IMR-90 (cell line): ENCODE measurements around the gene LDHB. TPM values are rescaled to one million over a fixed set of nuclear protein-coding genes. Genes with fewer than 3 reads are reported as not detected.

ENCODE experiments used
- ATAC-seq: fragments of 200-7000 bp; cut with Tn5 transposase; 2 replicates; pipeline ENCODE4 v1.9.1; 2020; ENCODE audit warnings: low read depth, mild to moderate bottlenecking, moderate library complexity
- BruUV-seq: library from RNA; stranded (reverse); fragments of 400-500 nt; replicated peaks from 2 replicates; lab custom pipeline; 2021; lab: Mats Ljungman, UMichigan
- CTCF ChIA-PET: fragments of 300-600 bp; formaldehyde crosslinking; extraction: SDS; loops from one replicate; lab custom pipeline; 2021; ENCODE audit warnings: antibody characterized with exemption; lab: Yijun Ruan, JAX
- POLR2A ChIA-PET: fragments of 300-600 bp; sonication (Branson Sonifier 250); formaldehyde crosslinking; loops from one replicate; lab custom pipeline; 2022; ENCODE audit warnings: antibody characterized with exemption; ENCODE audit not compliant: unreplicated experiment; lab: Charles Lee
- DNase-seq: peaks from one replicate; pipeline ENCODE4 v3.0.0; 2013
- H2AFZ ChIP-seq: replicated peaks from 2 replicates; pipeline ENCODE3; 2013; ENCODE audit warnings: low read length, mild to moderate bottlenecking; ENCODE audit not compliant: poor library complexity
- H2AK5ac ChIP-seq: 2 replicates; pipeline ENCODE4 v1.6.1; 2013; ENCODE audit warnings: low read depth, low read length, inconsistent platforms
- H2AK9ac ChIP-seq: replicated peaks from 2 replicates; pipeline ENCODE3; 2013; ENCODE audit warnings: mild to moderate bottlenecking, low read depth, low read length, moderate library complexity; ENCODE audit not compliant: poor library complexity
- H2BK120ac ChIP-seq: 2 replicates; pipeline ENCODE4 v1.6.1; 2013; ENCODE audit warnings: low read depth, low read length, inconsistent platforms
- H2BK15ac ChIP-seq: 3 replicates; pipeline ENCODE4 v1.6.1; 2013; ENCODE audit warnings: low read depth, low read length, inconsistent platforms
- H2BK20ac ChIP-seq: 2 replicates; pipeline ENCODE4 v1.6.1; 2013; ENCODE audit warnings: low read depth, mild to moderate bottlenecking, inconsistent platforms, low read length, moderate library complexity
- H2BK5ac ChIP-seq: 2 replicates; pipeline ENCODE4 v1.6.1; 2013; ENCODE audit warnings: mild to moderate bottlenecking, low read depth, low read length, inconsistent platforms; ENCODE audit not compliant: poor library complexity, severe bottlenecking
- H3K14ac ChIP-seq: replicated peaks from 2 replicates; pipeline ENCODE4 v1.6.1; 2013; ENCODE audit warnings: low read depth, low read length, inconsistent platforms
- H3K18ac ChIP-seq: 2 replicates; pipeline ENCODE4 v1.6.1; 2013; ENCODE audit warnings: low read depth, low read length, control low read depth
- H3K23ac ChIP-seq: 2 replicates; pipeline ENCODE4 v1.6.1; 2013; ENCODE audit warnings: low read depth, low read length, inconsistent platforms
- H3K27ac ChIP-seq: 2 replicates; pipeline ENCODE4 v1.5.1; 2013; ENCODE audit warnings: mild to moderate bottlenecking, control low read depth, low read length; ENCODE audit not compliant: insufficient read depth
- H3K27me3 ChIP-seq: 2 replicates; pipeline ENCODE4 v1.6.1; 2013; ENCODE audit warnings: low read length; ENCODE audit not compliant: control insufficient read depth, insufficient read depth
- H3K36me3 ChIP-seq: 2 replicates; pipeline ENCODE4 v1.6.1; 2013; ENCODE audit warnings: low read length, mixed read lengths; ENCODE audit not compliant: control insufficient read depth, insufficient read depth
- H3K4ac ChIP-seq: 2 replicates; pipeline ENCODE4 v1.6.1; 2013; ENCODE audit warnings: low read depth, low read length, inconsistent platforms
- H3K4me1 ChIP-seq: 2 replicates; pipeline ENCODE4 v1.6.1; 2013; ENCODE audit warnings: low read length, mixed read lengths; ENCODE audit not compliant: control insufficient read depth, insufficient read depth
- H3K4me2 ChIP-seq: 2 replicates; pipeline ENCODE4 v1.6.1; 2013; ENCODE audit warnings: low read depth, mild to moderate bottlenecking, control low read depth, low read length, moderate library complexity
- H3K4me3 ChIP-seq: 2 replicates; pipeline ENCODE4 v1.5.1; 2013; ENCODE audit warnings: low read depth, mild to moderate bottlenecking, control low read depth, low read length, moderate library complexity; ENCODE audit not compliant: insufficient read depth
- H3K56ac ChIP-seq: 2 replicates; pipeline ENCODE4 v1.6.1; 2013; ENCODE audit warnings: low read length, inconsistent platforms; ENCODE audit not compliant: insufficient read depth; ENCODE audit errors: extremely low read depth
- H3K79me1 ChIP-seq, 2 experiments: 2 replicates each; pipeline ENCODE4 v1.6.1; 2013; ENCODE audit warnings: low read length in 2 of 2, inconsistent platforms in 1 of 2, low read depth in 1 of 2
- H3K9ac ChIP-seq: 2 replicates; pipeline ENCODE4 v1.6.1; 2013; ENCODE audit warnings: low read depth, low read length, control low read depth
- H3K9me1 ChIP-seq: 2 replicates; pipeline ENCODE4 v1.6.1; 2013; ENCODE audit warnings: low read length, inconsistent platforms; ENCODE audit not compliant: insufficient read depth
- H3K9me3 ChIP-seq: 2 replicates; pipeline ENCODE4 v1.6.1; 2013; ENCODE audit warnings: low read length; ENCODE audit not compliant: control insufficient read depth, insufficient read depth
- H4K20me1 ChIP-seq: 2 replicates; pipeline ENCODE4 v1.6.1; 2013; ENCODE audit warnings: low read length, inconsistent platforms; ENCODE audit not compliant: insufficient read depth
- H4K5ac ChIP-seq: 2 replicates; pipeline ENCODE4 v1.6.1; 2013; ENCODE audit warnings: mild to moderate bottlenecking, low read depth, low read length, control low read depth
- H4K8ac ChIP-seq, 2 experiments: 2 replicates each; pipeline ENCODE4 v1.6.1; 2013; ENCODE audit warnings: low read depth in 2 of 2, low read length in 2 of 2, control low read depth in 1 of 2, inconsistent platforms in 1 of 2
- H4K91ac ChIP-seq: 2 replicates; pipeline ENCODE4 v1.6.1; 2013; ENCODE audit warnings: low read depth, low read length, inconsistent platforms; ENCODE audit not compliant: insufficient read depth
- CEBPB ChIP-seq: IDR thresholded peaks from 2 replicates; pipeline ENCODE4 v1.6.1; 2012; ENCODE audit warnings: low read depth, low read length, improper control_type of control experiment
- MAFK ChIP-seq: IDR thresholded peaks from 2 replicates; pipeline ENCODE4 v1.6.1; 2012; ENCODE audit warnings: low read depth, low read length, improper control_type of control experiment
- MXI1 ChIP-seq: IDR thresholded peaks from 2 replicates; pipeline ENCODE4 v1.6.1; 2012; ENCODE audit warnings: low read depth, mild to moderate bottlenecking, low read length, moderate library complexity, borderline replicate concordance
- NFE2L2 ChIP-seq: fragments of 150-350 bp; IDR thresholded peaks from 2 replicates; pipeline ENCODE4 v1.6.1; 2016; ENCODE audit warnings: low read depth, mild to moderate bottlenecking, low read length
- POLR2A ChIP-seq: IDR thresholded peaks from 2 replicates; pipeline ENCODE4 v1.6.1; 2012; ENCODE audit warnings: mild to moderate bottlenecking, low read depth, low read length
- RAD21 ChIP-seq: IDR thresholded peaks from 2 replicates; pipeline ENCODE4 v1.6.1; 2012; ENCODE audit warnings: low read length, improper control_type of control experiment
- RCOR1 ChIP-seq: IDR thresholded peaks from 2 replicates; pipeline ENCODE4 v1.6.1; 2012; ENCODE audit warnings: mild to moderate bottlenecking, low read length, improper control_type of control experiment; ENCODE audit not compliant: insufficient replicate concordance
- WGBS, 2 experiments: methylation state at CpG; one replicate each; pipeline versions ENCODE4 v1.1.5 to v1.1.7; 2013; ENCODE audit warnings: missing lambda C conversion rate in 2 of 2; ENCODE audit not compliant: insufficient read length in 1 of 2; ENCODE audit errors: extremely low coverage in 2 of 2; 5-methylcytosine and 5-hydroxymethylcytosine counted together
- dilution Hi-C: fragments of 300-500 bp; cut with HindIII; formaldehyde crosslinking; loops from one replicate; pipeline ENCODE4 v1.14.3; 2018; ENCODE audit warnings: low sequenced_read_pairs; ENCODE audit not compliant: unreplicated experiment
- in situ Hi-C: fragments of 300-500 bp; cut with MboI; formaldehyde crosslinking; loops from 3 replicates; pipeline ENCODE4 v1.14.3; 2019; ENCODE audit warnings: low sequenced_read_pairs, inconsistent platforms, mixed read lengths
- intact Hi-C: fragments of 100-400 bp; cut with micrococcal nuclease; formaldehyde crosslinking; loops from 2 replicates; pipeline ENCODE4 v1.10.0; 2022
- polyA plus RNA-seq, 3 experiments: library from polyadenylated mRNA; depleted of rRNA; stranded (reverse); fragments of >200 nt; gene quantifications; 2 replicates each; pipeline ENCODE4 v1.2.3, GENCODE V29; 2012; ENCODE audit warnings: low replicate concordance in 1 of 3
- total RNA-seq: library from RNA; depleted of rRNA; stranded (reverse); fragments of >200 nt; gene quantifications from 2 replicates; pipeline ENCODE4 v1.2.3, GENCODE V29; 2012

Gene LDHB
- total and polyA plus RNA-seq, 2 of the 4 experiments (the other 2 are of a cell fraction), result 623 to 630 TPM

DNA sequence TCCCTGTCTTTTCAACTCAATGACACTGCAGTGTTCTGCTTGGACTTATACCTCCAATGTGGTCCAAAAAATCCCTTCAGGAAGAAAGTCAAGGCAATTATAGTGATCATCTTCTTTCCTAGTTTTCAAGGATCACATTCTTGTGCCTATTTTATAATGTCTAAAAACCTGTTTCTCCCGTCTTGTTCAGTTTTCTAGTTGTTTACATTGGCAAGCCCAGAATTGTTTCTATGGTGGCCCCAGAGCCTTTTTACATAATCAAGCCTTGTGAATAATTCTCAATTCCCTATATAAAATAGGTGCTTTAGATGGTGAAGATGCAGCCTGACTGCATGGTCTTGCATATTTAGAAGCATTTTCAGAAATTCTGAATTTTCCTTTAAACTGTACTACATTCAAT lies 14.5 kb upstream of the LDHB start:
- no peaks in the 10 kb centered on the region for H4K20me1 ChIP-seq
- intact Hi-C loops, result no loop called here
- BruUV-seq, result no TSS peak

More for the DNA sequence above, 14.5 kb upstream of the LDHB start:
- no peaks in the 10 kb centered on the region for H3K9me3 ChIP-seq
- H2AK5ac ChIP-seq, result no peak overlapping the region
- no peak overlapping the region for H2BK120ac ChIP-seq
- H3K36me3 ChIP-seq, result no peaks in the 10 kb centered on the region
- no peak overlapping the region for H2AFZ ChIP-seq
- H4K5ac ChIP-seq, result no peak overlapping the region
- no peak overlapping the region for H2BK5ac ChIP-seq
- no peak overlapping the region for H4K8ac ChIP-seq
- POLR2A ChIA-PET, result interaction anchor here (0.6 kb wide), 1 partner anchor 186 kb away, joined by 9 read pairs; no protein-coding TSS in a partner anchor
- TF ChIP-seq MAFK (no peak), MXI1 (no peak), RCOR1 (no peak), RAD21 (no peak), NFE2L2 (no peak), CEBPB (no peak), POLR2A (no peak)
- CTCF ChIA-PET, result no interaction called here
- no peaks in the 10 kb centered on the region for H3K4me1 ChIP-seq
- no peak overlapping the region for H3K14ac ChIP-seq
- in situ Hi-C loops (loop anchor here (10.0 kb wide), 1 partner anchor 67 kb away; the partner anchor contains the start of gene GYS2), dilution Hi-C loops (no loop called here)
- no peak overlapping the region for H2BK20ac ChIP-seq
- WGBS, 2 experiments, result no CpG with 5 or more reads among the region's 1 CpG
- no peak overlapping the region for H3K18ac ChIP-seq
- no peak overlapping the region for H3K4me3 ChIP-seq
- DNase-seq, result no peak
- no peak overlapping the region for H4K91ac ChIP-seq
- H3K27ac ChIP-seq, result no peak overlapping the region
- H2AK9ac ChIP-seq, result no peak overlapping the region
- H2BK15ac ChIP-seq, result no peak overlapping the region
- H3K23ac ChIP-seq, result no peak overlapping the region
- H3K9me1 ChIP-seq, result no peaks in the 10 kb centered on the region
- H3K9ac ChIP-seq, result no peak overlapping the region
- no peak for ATAC-seq
- H3K27me3 ChIP-seq, result peaks cover 30% of the 10 kb centered on the region
- no peak overlapping the region for H3K56ac ChIP-seq
- H3K4me2 ChIP-seq, result no peak overlapping the region
- no peaks in the 10 kb centered on the region for H3K79me1 ChIP-seq
- no peak overlapping the region for H3K4ac ChIP-seq
